A673 (cell line): Measurements from ENCODE around the gene GLDC.

Experiments used
- EZH2 ChIP-seq: fragments of 200-600 bp; sonication (generic); IDR thresholded peaks from 2 replicates; pipeline ENCODE4 v1.6.1; 2017; ENCODE audit warnings: borderline replicate concordance, low read depth, mild to moderate bottlenecking, mixed read lengths, antibody characterized with exemption, low read length; ENCODE audit not compliant: poor library complexity, severe bottlenecking
- TF ChIP-seq, protein P1 (sequence below): fragments of 300-800, 200-600 bp; sonication (generic); conservative IDR thresholded peaks from 2 replicates; pipeline ENCODE4 v1.5.1; 2017; ENCODE audit warnings: low read depth, mild to moderate bottlenecking, antibody characterized with exemption, low read length, moderate library complexity, mixed read lengths

DNA sequence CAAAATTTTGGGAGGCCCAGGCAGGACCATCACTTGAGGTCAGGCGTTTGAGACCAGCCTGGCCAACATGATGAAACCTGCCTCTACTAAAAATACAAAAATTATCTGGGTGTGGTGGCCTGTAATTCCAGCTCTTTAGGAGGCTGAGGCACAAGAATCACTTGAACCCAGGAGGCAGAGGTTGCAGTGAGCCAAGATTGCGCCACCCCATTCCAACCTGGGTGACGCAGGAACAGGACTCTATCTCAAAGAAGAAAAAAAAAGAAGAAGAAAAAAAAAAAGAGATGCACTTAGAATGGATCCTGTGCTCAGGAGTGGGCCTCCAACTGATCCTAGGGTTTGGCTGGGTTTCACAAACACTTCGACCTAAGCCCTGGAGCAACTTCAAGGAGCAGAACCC lies 45.1 kb downstream of the GLDC start:
- TF ChIP-seq, protein P1, sequence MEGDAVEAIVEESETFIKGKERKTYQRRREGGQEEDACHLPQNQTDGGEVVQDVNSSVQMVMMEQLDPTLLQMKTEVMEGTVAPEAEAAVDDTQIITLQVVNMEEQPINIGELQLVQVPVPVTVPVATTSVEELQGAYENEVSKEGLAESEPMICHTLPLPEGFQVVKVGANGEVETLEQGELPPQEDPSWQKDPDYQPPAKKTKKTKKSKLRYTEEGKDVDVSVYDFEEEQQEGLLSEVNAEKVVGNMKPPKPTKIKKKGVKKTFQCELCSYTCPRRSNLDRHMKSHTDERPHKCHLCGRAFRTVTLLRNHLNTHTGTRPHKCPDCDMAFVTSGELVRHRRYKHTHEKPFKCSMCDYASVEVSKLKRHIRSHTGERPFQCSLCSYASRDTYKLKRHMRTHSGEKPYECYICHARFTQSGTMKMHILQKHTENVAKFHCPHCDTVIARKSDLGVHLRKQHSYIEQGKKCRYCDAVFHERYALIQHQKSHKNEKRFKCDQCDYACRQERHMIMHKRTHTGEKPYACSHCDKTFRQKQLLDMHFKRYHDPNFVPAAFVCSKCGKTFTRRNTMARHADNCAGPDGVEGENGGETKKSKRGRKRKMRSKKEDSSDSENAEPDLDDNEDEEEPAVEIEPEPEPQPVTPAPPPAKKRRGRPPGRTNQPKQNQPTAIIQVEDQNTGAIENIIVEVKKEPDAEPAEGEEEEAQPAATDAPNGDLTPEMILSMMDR = no peak
- TF ChIP-seq EZH2 = no peak
